Activated naive CD4-positive, alpha-beta T cell treated with anti-CD3 and anti-CD28 coated beads, Interleukin-2, amount 10 ng/mL, durations not matched to agents 7 days and 5 days (primary cell): ENCODE data around the gene SNAP29.
A peak's percentile ranks its signal among the peaks of the same experiment; 100 is the strongest.
"Not testable (repeated sequence)": the region's sequence is repeated elsewhere in the genome, so short reads cannot be mapped to it uniquely, and the experiment has no call there.

Source experiments
- CTCF ChIA-PET: fragments of 350-600 bp; sonication (Branson Sonifier 250); formaldehyde crosslinking; loops from one replicate; lab custom pipeline; 2021; ENCODE audit warnings: antibody characterized with exemption; lab: Charles Lee
- DNase-seq: peaks from one replicate; pipeline ENCODE4 v3.0.0-alpha.2; 2020
- H3K27ac Mint-ChIP-seq: one replicate; pipeline ENCODE4 v1.8.0; 2021; ENCODE audit warnings: mild to moderate bottlenecking, moderate library complexity, mixed read lengths
- H3K27me3 Mint-ChIP-seq: one replicate; pipeline ENCODE4 v1.8.0; 2021; ENCODE audit warnings: mild to moderate bottlenecking, mixed read lengths
- H3K36me3 Mint-ChIP-seq: one replicate; pipeline ENCODE4 v1.8.0; 2021; ENCODE audit warnings: mixed read lengths
- H3K4me1 Mint-ChIP-seq: one replicate; pipeline ENCODE4 v1.8.0; 2021; ENCODE audit warnings: mixed read lengths
- H3K4me3 Mint-ChIP-seq: one replicate; pipeline ENCODE4 v1.8.0; 2021; ENCODE audit warnings: mild to moderate bottlenecking, moderate library complexity, mixed read lengths
- H3K9me3 Mint-ChIP-seq: one replicate; pipeline ENCODE4 v1.8.0; 2021; ENCODE audit warnings: mixed read lengths

The SNAP29 gene

DNA sequence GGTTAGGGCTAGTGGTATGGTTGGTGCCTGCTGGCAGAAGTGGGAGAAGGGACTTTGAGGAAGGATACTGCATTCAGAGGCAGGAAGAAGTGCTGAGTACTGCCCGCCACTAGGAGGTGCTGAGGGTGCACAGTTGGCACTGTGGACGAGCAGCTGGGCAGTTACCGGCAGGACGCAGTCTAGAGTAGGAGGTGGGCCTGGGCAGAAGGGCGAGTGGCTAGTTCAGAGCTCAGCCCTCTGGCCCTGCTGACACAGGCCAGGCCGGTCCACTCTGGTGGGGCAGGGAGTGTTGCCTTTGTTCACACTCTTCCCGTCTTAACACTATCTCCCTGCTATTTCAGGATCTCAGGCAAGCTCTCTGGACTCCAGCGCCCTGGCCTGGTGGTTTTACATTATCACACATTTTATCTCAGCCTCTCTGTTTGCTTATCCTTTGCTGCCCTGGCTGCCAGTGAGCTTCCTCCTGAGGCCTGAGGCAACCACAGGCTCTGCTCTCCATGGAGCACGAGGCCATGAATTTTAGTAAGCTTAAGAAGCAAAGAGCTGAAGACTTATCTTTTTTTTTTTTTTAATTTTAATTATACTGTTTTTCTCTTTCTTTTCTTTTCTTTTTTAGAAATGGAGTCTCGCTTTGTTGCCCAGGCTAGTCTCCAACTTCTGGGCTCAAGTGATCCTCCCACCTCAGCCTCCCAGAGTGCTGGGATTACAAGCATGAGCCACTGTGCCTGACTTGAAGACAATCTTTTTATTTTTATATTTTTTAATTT is 26.9 kb downstream of the SNAP29 start:
- H3K27me3 Mint-ChIP-seq, result no peaks in the 10 kb centered on the region
- peaks cover 52% of the 10 kb centered on the region for H3K36me3 Mint-ChIP-seq
- peak overlapping the region; percentile 47 for H3K27ac Mint-ChIP-seq
- CTCF ChIA-PET, result interaction anchor here (0.7 to 1.3 kb wide), 9 partner anchors 13 to 115 kb away, joined by 3 to 5 read pairs (median 3); partner anchors contain the start of gene LZTR1
- no peaks in the 10 kb centered on the region for H3K4me1 Mint-ChIP-seq
- DNase-seq, result peak; percentile 64
- no peaks in the 10 kb centered on the region for H3K9me3 Mint-ChIP-seq
- H3K4me3 Mint-ChIP-seq, result no peak overlapping the region

DNA sequence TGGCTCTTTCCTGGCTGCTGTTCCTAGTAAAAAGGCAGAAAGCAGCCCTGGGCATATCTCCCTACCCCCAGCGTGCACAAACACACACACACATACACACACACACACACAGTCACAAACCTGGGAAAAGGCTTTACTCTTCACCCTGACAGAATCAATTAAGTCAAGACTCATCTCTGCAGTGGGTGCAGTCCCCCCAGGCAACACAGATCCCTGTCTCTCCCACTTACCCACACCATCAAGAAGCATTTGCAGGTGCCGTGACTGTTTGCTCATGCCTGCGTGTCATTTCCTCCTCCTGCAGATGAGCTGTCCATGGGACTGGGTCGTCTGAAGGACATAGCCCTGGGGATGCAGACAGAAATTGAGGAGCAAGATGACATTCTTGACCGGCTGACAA is 28.6 kb downstream of the SNAP29 start:
- H3K4me1 Mint-ChIP-seq, result no peaks in the 10 kb centered on the region
- no peak overlapping the region for H3K27ac Mint-ChIP-seq
- peaks cover 44% of the 10 kb centered on the region for H3K36me3 Mint-ChIP-seq

DNA sequence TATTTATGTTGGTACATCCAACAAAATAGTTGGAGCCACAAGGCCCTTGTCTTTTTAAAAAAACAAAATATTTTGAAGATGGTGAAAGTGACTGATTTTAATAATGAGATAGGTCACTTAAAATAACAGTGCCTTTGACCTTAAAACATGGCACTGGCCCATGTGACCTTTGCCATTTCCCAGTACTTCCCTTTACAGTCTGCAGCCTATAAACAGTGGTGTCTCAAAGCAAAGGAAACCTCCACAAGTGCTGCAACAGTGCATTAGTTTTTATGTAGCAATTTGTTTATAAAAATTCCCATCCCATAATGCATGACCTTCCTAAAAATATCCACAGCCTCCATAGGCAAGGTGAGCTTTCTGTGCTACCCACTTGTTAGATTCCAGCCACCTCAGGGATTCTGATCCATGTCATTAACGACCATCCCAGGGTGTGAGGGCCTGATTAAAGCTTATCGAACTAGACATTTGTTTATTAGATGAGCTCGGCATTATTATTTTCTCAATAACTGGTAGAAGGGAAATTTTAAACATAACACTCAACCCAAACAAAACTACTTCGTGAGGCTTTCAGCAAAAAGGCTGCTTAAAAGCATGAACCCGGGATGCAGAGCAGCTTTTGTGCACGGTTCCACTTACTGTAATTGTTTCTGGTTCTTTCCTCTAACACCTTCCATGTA is 30.4 kb downstream of the SNAP29 start:
- Mint-ChIP-seq H3K4me3 (no peak overlapping the region), H3K27me3 (no peaks in the 10 kb centered on the region), H3K9me3 (no peaks in the 10 kb centered on the region), H3K4me1 (no peaks in the 10 kb centered on the region), H3K27ac (no peak overlapping the region), H3K36me3 (peaks cover 38% of the 10 kb centered on the region)
- DNase-seq, result no peak
- CTCF ChIA-PET, result interaction anchor here (1.1 kb wide), 1 partner anchor 214 kb away, joined by 3 read pairs; no protein-coding TSS in a partner anchor

More for the DNA sequence above, 28.6 kb downstream of the SNAP29 start:
- Mint-ChIP-seq H3K9me3 (no peaks in the 10 kb centered on the region), H3K4me3 (no peak overlapping the region), H3K27me3 (no peaks in the 10 kb centered on the region)
- no peak for DNase-seq
- CTCF ChIA-PET, result no interaction called here

DNA sequence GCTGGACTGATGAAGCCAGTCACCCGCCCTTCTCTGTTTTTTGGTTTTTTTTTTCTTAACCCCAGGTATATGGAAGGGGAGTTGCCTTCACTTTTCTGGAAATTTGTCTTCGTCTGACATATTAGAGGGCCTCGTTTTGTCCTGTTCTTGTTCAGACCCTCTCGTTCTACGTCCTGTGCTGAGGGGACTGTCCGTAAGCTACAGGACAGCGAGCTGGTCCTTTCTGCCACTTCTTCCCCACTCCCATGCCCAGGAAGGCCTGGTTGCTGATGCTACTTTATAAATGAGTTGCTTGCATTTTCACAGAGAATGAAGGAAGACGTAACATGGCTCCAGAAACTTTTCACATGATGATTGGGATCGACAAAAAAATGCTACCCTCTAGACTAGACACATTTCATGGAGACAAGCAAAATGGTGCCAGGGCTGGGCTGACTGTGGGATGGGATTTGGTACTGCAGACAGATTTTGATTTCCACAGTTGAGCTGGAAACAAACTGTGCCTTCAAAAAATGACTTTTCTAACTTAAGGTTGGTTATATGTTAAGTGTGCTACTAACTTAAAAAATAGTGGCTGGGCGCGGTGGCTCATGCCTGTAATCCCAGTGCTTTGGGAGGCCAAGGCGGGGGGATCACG is 31.2 kb downstream of the SNAP29 start:
- Mint-ChIP-seq H3K36me3 (peaks cover 33% of the 10 kb centered on the region), H3K27ac (no peak overlapping the region), H3K4me3 (no peak overlapping the region), H3K4me1 (no peaks in the 10 kb centered on the region), H3K27me3 (no peaks in the 10 kb centered on the region), H3K9me3 (no peaks in the 10 kb centered on the region)
- no peak for DNase-seq
- CTCF ChIA-PET, result no interaction called here

DNA sequence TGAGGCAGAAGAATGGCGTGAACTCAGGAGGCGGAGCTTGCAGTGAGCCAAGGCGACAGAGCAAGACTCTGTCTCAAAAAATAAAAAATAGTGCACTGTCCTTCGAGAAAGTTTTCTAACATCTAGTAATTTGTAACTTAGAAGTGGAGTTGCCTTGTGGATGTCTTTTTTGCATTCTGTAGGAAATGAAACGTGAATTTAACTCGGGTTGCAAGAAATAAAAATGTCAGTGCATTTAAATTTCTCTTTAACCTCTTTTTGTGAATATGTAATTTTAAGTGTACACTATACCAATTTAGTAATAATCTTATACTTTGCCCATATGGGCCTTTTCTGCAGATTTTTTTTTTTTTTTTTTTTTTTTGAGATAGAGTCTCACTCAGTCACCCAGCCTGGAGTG is 32.2 kb downstream of the SNAP29 start:
- H3K27me3 Mint-ChIP-seq, result no peaks in the 10 kb centered on the region
- DNase-seq, result no peak
- no peak overlapping the region for H3K4me3 Mint-ChIP-seq
- H3K36me3 Mint-ChIP-seq, result peaks cover 25% of the 10 kb centered on the region
- CTCF ChIA-PET, result no interaction called here
- H3K27ac Mint-ChIP-seq, result no peak overlapping the region
- no peaks in the 10 kb centered on the region for H3K4me1 Mint-ChIP-seq
- no peaks in the 10 kb centered on the region for H3K9me3 Mint-ChIP-seq

DNA sequence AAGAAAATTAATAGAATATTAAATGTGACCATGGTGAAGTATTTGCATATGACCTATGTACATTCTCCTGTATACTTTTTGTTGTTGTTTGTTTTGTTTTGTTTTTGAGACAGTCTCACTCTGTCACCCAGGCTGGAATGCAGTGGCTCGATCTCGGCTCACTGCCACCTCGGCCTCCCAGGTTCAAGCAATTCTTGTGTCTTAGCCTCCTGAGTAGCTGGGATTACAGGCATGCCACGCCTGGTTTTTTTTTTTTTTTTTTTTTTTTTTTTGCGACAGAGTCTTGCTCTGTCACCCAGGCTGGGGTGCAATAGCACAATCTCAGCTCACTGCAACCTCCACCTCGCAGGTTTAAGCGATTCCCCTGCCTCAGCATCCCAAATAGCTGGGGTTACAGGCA is 38.9 kb downstream of the SNAP29 start:
- CTCF ChIA-PET, result interaction anchor here (1.0 kb wide), 1 partner anchor 12 kb away, joined by 3 read pairs; no protein-coding TSS in a partner anchor
- H3K9me3 Mint-ChIP-seq, H3K27ac Mint-ChIP-seq, H3K36me3 Mint-ChIP-seq, H3K4me1 Mint-ChIP-seq, H3K4me3 Mint-ChIP-seq, DNase-seq, H3K27me3 Mint-ChIP-seq: not testable (repeated sequence)

DNA sequence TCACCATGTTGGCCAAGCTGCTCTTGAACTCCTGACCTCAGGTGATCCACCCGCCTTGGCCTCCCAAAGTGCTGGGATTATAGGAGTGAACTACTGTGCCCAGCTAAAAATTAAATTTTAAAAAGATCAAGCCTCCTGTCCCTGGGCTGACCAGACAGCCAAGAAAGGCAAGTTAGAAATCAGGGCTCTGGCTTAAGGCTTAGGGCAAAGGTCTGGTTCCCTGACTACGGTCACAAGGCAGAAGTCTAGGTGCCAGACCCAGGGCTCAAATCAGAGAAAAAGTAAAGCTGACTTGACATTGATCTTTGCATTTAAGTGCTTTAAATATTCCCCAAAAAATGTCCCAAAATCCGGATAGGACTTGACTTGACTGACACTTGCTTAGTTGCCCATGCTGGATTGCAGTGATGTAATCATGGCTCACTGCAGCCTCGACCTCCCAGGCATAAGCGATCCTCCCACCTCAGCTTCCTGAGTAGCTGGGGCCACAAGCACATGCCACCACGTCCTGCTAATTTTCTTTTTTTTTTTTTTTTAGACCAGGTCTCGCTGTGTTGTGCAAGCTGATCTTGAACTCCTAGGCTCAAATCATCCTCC is 41.1 kb downstream of the SNAP29 start:
- Mint-ChIP-seq H3K4me3 (no peak overlapping the region), H3K9me3 (no peaks in the 10 kb centered on the region), H3K4me1 (peaks cover 6% of the 10 kb centered on the region), H3K27ac (no peak overlapping the region), H3K36me3 (no peaks in the 10 kb centered on the region), H3K27me3 (peaks cover 17% of the 10 kb centered on the region)
- CTCF ChIA-PET, result no interaction called here
- DNase-seq, result no peak

DNA sequence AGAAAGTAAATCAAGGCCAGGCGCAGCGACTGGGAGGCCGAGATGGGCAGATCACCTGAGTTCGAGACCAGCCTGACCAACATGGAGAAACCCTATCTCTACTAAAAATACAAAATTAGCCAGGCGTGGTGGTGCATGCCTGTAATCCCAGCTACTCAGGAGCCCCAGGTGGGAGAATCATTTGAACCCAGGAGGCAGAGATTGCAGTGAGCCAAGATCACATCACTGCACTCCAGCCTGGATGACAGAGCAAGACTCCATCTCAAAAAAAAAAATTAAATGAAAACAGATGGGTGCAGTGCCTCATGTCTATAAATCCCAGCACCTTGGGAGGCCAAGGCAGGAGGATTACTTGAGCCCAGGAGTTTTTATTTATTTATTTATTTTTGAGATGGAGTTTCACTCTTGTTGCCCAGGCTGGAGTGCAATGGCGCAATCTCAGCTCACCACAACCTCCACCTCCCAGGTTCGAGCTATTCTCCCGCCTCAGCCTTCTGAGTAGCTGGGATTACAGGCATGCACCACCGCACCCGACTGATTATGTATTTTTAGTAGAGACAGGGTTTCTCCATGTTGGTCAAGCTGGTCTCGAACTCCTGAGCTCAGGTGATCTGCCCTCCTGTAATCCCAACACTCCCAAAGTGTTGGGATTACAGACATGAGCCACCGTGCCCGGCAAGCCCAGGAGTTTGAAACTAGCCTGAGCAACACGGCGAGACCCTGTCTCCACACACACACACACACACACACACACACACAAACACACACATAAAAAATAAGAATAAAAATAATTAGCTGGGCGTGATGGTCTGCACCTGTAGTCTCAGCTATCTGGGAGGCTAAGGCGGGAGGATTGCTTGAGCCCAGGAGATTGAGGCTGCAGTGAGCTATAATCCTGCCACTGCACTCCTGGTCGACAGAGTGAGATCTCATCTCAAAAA is 42.6 kb downstream of the SNAP29 start:
- H3K27ac Mint-ChIP-seq, H3K36me3 Mint-ChIP-seq, CTCF ChIA-PET, H3K4me3 Mint-ChIP-seq, H3K9me3 Mint-ChIP-seq, H3K4me1 Mint-ChIP-seq, DNase-seq: not testable (repeated sequence)
- peaks cover 25% of the 10 kb centered on the region for H3K27me3 Mint-ChIP-seq

DNA sequence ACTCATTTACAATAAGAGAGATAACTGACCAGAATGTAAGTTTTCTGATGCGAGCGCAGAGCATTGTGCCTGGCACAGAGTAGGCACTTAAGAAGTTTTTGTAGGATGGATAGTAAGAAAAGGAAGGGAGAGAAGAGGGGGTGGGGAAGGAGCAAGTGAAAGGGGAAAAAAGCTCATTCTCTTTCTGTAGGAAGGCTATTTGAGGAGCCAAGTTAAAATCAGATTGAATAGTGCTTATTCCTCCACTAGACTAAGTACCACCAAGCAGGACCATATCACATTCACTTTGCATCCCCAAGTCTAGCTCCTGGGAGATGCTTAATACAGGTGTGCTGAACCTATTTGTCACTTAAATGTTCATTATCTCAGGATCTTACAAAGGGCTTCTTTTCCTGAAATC is 44.3 kb downstream of the SNAP29 start:
- Mint-ChIP-seq H3K4me3 (no peak overlapping the region), H3K36me3 (no peaks in the 10 kb centered on the region), H3K9me3 (no peaks in the 10 kb centered on the region), H3K4me1 (peaks cover 6% of the 10 kb centered on the region), H3K27ac (no peak overlapping the region), H3K27me3 (peaks cover 31% of the 10 kb centered on the region)
- no peak for DNase-seq
- CTCF ChIA-PET, result no interaction called here

DNA sequence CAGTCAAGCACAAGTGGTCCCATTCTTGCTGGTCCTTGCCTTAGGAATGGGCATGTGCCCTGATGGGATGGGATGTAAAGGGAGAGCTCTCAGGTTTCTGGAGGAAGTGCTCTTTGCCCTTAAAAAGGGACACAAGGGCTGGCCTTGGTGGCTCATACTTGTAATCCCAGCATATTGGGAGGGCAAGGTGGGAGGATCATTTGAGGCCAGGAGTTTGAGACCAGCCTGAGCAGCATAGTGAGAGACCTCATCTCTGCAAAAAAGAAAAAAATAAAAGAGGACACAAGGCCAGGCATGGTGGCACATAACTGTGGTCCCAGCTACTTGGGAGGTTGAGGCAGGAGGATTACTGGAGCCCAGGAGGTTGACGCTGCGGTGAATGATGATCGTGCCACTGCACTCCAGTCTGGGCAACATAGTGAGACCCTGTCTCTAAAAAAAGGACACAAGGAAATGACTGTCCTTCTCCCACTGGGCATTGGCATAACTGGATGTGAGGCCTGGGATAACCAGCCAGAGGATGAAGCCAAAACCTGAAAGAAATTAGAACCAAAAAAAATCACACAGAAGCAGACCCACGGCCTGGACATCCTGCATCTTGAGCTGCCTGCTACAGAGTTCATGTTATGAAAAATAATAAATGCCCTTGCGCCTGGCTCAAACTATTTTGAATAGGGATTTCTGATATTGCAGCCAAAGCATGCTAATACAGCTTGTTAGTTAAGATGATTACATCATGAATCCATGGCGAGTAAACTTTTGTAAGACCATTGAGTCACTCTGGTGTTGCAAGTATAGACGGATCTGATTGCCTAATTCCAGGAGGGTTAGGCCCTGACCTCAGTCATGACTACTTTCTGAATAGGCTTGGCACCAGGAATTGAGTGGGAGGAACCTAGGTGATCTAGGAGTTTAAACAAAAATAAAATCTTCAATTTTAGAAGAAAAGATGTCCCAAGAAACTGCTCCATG is 45.5 kb downstream of the SNAP29 start:
- CTCF ChIA-PET, result no interaction called here
- Mint-ChIP-seq H3K4me3 (no peak overlapping the region), H3K27me3 (peaks cover 31% of the 10 kb centered on the region), H3K36me3 (no peaks in the 10 kb centered on the region), H3K9me3 (no peaks in the 10 kb centered on the region), H3K27ac (no peak overlapping the region), H3K4me1 (peaks cover 6% of the 10 kb centered on the region)
- DNase-seq, result no peak

DNA sequence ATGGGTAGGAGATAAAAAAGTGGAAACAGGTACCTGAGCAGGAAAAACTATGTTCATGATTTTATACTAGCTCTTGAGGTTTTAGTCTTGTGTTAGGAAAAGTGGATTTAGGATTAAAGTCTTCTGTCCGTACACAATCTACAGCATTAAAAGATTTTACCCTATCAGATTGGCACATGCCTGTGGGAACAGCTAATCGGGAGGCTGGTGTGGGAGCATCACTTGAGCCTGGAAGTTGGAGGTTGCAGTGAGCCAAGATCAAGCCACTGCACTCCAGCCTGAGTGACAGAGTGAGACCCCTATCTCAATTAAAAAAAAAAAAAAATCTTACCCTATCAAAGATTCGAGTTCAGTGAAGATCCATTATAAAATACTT is 46.2 kb downstream of the SNAP29 start:
- Mint-ChIP-seq H3K27me3 (peaks cover 31% of the 10 kb centered on the region), H3K4me3 (no peak overlapping the region), H3K9me3 (no peaks in the 10 kb centered on the region), H3K4me1 (peaks cover 9% of the 10 kb centered on the region), H3K27ac (no peak overlapping the region), H3K36me3 (no peaks in the 10 kb centered on the region)
- CTCF ChIA-PET, result no interaction called here
- no peak for DNase-seq

DNA sequence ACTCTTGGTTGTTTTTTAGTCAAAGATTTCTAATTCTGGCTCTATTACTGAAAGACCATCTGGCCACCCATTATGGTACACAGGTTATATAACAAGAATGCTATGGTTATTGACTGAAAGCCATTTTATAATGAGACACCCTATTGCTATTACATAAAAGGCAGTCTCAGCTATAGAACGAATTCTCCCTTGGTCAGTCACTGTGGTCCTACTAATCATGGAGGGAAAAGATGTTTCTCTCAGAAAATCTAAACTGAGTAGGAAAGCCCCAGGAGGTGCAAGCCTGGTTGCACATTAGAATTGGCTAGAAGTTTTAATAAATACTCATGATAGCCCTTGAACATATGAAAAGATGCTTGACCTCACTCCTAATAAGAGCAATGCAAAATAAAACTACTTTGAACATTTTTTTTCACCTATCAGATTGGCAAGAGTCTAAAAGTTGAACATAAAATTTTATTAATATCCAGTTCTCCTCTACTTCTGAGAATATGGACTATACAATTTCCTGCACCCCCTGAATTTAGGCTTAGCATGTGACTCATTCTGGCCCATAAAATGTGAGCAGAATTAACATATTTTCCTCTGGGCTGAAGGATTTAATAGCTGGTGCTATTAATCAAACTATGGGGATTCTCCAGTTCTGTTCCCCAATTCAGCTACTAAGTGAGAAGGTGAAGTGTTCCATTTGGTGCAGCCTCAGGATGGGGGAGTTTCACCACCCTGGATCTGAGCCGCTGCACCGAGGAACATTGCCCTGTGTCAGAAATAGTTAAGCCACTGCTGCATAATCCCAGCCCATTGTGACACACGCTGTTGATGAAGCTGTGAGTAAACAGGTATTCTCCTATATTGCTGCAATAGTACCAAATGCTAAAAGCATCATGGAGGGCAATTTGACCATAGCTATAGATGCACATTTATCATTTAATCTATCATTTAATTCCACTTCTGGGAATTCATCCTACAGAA is 46.9 kb downstream of the SNAP29 start:
- peaks cover 31% of the 10 kb centered on the region for H3K27me3 Mint-ChIP-seq
- CTCF ChIA-PET, result no interaction called here
- no peaks in the 10 kb centered on the region for H3K9me3 Mint-ChIP-seq
- H3K4me1 Mint-ChIP-seq, result peaks cover 8% of the 10 kb centered on the region
- H3K4me3 Mint-ChIP-seq, result no peak overlapping the region
- no peak for DNase-seq
- H3K27ac Mint-ChIP-seq, result no peak overlapping the region
- no peaks in the 10 kb centered on the region for H3K36me3 Mint-ChIP-seq
